Measurements from ENCODE around the gene SOAT2.

Gene SOAT2

DNA sequence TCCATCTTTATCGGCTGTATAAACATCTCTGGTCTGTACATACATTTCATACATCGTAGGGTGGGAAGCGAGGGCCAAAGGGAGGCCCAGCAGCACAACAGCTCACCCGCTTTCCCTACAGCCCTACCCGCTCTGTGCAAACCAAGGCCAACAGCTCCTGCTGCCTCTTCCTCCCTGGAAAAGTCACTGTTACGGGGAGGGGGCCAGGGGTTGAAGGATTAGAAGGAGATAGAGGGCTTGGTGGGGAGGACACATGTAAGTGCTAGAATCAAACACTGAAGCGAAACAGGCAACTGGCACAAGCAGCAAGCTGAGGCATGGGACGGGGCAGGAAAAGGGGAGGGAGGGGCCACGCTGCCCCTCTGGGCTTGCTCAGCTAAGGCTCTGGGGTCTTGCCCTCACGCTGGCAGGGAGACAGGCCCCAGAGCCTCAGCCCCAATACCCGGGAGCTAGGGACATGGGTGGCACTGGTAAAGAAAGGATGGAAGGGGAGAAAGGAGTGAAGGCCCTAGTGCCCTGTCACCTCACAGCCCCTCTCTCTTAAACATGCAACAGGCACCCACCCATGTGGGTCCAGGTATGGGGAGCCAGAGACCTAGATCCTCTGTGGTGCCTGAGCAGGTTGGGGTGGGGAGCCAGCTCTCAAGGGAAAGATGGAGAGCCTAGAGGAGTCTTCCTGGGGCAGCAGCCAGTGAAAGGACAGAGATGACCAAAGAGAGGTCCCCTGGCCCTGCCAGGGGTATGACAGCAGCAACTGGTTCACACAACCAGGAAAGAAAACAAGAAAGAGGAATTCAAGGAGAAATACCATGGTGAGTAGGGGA is 38.5 kb upstream of the SOAT2 start:
- DNase-seq (ENCODE audit: low spot score) = no peak

DNA sequence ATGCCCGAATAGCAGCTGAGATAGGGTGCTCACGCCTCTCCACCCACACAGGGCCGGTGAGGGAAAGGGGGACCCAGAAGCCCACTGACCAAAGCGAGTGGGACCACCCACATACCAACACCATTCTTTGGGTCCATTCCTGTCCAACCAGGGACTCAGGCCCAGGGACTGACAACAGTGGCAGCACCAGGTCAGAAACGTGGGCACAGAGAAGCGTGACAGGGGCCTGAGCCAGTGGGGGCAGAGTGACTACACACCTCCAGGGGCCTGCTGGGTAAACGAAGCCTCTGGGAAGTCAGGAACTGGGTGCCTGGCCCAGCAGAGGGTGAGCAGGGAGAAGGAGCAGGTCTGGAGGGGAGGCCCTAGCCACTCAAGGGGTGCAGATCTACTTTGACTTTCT is 37.8 kb upstream of the SOAT2 start:
- no peak for DNase-seq (ENCODE audit: low spot score)

DNA sequence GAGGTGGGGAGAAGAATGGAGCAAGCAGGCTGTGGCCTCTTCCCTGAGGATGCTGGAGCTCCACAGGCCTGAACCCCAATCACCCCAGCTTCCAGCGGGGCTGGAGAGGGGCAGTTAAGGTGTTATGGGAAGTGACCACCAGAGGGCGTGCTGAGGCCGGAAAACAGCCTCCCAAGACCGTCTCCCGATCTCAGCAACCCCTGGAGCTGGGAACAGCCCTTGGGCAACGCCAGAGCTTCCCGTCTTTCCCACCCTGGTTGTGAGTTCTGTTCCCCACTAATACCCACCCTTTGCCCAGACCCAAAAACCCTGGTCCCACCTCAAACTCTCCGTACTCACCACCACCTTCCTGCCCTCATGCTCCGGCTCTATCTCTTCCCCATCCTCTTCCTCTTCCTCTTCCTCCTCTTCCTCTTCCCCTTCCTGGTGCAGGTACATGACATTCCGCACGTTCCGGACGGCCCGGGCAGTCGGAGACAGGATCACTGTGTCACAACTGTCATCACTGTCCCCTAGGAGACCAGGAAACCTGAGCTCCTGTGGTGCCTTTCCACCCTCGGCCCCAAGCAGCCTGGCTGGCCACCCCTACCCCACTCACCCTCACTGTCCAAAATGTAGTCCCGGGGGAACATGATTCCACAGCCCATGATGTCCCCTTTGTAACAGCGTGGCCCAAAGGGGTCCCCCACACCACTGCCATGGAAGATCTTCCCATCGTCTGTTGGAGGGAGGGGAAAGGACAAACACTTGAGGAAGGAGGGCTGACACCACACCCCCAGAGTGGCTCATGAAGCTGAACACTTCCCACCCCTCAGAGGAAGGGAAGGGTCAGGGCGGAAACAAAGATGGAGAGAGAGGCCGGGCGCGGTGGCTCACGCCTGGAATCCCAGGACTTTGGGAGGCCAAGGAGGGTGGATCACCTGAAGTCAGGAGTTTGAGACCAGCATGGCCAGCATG is 37.0 kb upstream of the SOAT2 start:
- DNase-seq (ENCODE audit: low spot score) = peak; percentile 92

DNA sequence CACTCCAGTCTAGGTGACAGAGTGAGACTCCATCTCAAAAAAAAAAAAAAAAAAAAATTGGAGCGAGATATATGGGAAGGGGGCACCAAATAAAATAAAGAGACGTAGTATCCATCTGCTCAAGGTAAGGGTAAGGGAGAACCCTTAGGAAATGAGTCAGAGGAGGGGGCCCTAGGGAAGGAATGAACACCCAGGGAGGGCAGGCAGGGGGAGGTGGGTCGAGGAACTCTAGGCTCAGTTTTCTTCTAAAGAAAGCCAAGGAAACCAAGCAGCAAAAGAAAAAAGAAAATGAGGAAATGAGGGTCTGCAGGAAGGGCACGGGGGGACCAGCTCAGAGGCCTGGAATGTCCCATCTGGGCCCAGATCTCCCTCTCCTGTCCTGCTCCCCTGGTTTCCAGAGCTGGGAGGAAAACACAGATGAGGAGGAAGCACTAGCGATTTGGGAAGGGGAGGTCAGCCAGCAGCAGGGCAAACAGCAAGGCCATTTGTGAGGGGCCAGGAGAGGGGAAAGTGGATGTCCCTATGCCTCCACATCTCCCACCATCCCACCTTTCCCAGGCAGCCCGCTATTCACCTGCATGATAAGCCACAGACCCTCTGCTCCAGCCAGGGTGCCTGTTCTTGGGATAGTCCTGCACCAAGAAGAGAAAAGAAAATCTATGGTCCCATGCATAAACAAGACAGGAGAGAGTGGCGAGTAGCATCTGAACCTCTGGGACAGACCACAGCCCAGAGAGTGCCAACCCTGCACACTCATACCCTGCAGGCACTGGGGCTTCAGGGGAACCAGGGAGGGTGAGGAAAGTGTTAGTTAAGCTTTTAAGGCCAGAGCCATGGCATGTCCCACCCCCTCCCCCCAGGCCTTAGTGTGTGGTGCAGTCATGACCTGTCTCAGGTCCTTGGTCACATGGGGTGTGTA is 36.0 kb upstream of the SOAT2 start:
- DNase-seq (ENCODE audit: low spot score) = no peak

DNA sequence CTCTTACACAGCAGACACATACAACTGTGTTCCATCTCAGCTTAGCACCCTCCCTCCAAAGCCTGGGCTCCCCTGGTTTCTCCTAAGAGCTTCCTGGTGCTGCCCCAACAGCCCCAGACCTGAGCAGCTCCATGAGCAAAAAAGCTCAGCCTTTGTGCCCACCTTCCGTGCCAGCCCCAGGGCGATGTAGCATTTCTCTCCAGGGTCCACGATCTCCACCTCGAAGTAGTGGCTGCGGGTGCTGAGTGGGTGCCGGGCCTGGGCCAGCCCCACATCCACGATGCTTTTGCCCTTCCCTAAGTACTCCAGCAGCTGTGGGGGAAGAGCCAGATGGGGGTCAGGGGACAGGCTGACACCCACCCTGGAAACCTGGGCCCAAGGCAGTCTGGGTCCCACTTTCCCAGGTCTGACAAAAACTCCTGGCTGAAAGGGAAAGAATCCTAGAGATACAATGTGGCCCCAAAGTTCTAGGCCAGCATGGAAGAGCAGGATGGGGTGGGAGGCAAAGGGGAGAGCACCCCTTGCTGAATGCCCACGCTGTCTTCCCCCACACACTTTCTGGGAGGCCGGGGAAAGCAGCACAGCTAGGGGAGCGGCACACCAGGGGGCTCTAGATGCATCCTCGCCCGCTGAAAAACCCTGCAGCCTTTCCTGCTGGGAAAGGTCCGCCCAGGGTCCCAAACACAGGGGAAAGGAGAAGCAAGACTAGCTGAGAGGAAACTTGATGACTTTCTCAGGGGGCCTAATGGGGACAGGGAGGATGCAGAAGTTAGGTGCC is 35.1 kb upstream of the SOAT2 start:
- no peak for DNase-seq (ENCODE audit: low spot score)

DNA sequence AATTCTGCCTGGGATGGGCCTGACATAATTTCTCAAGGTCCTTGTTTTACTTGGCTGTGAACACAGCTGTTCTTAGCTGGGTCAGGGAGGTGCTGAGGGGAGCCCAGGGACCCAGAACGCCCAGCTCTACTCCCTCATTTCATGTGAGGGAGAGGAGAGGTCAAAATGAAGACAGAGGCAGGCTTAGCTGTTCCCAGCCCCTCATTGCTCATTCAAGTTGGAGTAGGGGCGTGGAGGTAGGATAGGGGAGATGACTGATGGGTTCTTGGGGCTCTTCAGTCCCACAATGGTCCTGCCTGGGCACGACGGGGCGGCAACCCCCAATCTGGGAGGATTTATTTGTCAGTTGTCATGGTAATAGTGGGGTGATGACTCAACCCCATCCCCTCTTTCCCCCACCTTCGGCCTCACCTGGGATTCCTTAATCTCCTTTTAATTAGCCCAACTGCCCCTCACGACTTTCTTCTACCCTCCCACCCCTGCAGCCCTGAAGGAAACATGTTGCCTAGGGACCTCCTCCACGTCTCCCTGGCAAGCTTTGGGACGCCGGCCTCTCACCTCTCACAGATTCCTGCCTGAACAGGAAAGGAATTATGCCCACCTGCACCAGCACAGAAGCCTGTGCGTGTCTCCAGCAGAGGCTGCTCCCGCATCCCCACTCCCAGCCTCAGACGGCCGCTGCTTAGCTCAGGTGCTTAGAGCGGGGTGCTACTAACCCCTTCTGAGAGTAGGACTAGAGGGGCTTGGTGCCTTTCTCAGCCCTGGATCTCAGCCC is 34.3 kb upstream of the SOAT2 start:
- no peak for DNase-seq (ENCODE audit: low spot score)

DNA sequence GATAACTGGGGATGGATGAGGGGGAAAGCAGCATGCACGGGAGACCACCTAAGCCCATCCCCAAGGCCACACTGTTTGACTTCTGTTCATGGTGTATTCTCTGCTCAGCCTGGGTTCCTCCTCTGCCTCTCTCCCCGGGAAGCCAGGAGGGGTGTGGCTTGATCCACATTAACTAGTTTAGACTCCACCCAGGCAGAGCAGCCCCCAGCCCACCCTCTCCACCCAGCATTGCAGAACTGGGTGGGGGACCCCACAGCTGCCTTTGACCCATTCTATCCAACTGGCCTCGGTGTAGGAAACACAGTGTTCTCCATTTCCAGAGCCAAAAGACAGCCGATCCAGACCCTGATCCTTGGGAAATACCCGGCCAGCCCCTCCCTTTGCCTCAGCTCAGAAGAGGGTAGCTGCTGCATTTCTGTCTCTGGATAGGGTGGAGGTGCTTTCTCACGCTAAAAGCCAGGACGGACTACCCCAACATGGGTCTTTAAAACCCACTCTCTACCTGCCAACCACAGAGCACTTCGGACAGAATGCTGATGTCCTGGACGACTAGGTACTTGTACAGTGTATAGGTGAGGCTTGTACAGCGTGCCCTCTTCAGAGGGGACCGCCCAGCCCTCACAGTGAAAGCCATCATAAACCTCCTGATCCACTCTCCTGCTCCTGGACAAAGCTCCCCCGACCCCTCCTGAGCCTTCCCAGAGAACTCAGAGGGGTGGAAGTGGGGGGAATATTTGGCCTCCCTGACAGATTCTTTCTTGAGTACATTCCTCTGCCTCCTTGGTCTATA is 33.5 kb upstream of the SOAT2 start:
- no peak for DNase-seq (ENCODE audit: low spot score)

DNA sequence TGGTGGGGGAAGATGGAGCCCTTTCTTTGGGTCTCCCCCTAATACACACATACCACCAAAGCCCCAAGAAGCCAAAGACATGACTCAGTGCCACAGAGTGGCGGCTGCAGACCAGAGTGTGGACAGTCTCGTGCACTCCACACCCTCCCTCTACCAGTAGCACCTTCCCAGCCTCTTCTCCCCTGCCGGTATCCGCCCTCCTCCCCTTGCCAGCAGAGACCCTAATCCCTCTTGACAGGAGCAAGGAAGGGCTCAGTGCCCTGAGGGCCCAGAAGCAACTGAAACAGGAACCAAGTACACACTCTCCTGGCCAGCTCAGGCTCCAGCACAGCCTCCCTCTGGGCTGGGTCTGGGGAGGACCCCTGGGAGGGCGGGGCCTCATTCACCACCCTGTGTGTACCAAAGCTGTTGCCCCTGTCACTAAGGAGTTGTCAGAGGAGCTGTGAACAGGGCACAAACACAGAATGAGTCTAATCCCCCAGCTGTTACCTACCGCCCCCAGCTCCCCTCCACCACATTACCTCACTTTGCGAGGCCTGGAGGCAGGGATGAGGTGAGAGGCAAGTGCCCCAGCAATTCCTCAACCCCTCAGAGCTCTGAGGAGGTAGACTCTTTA is 32.3 kb upstream of the SOAT2 start:
- no peak for DNase-seq (ENCODE audit: low spot score)

DNA sequence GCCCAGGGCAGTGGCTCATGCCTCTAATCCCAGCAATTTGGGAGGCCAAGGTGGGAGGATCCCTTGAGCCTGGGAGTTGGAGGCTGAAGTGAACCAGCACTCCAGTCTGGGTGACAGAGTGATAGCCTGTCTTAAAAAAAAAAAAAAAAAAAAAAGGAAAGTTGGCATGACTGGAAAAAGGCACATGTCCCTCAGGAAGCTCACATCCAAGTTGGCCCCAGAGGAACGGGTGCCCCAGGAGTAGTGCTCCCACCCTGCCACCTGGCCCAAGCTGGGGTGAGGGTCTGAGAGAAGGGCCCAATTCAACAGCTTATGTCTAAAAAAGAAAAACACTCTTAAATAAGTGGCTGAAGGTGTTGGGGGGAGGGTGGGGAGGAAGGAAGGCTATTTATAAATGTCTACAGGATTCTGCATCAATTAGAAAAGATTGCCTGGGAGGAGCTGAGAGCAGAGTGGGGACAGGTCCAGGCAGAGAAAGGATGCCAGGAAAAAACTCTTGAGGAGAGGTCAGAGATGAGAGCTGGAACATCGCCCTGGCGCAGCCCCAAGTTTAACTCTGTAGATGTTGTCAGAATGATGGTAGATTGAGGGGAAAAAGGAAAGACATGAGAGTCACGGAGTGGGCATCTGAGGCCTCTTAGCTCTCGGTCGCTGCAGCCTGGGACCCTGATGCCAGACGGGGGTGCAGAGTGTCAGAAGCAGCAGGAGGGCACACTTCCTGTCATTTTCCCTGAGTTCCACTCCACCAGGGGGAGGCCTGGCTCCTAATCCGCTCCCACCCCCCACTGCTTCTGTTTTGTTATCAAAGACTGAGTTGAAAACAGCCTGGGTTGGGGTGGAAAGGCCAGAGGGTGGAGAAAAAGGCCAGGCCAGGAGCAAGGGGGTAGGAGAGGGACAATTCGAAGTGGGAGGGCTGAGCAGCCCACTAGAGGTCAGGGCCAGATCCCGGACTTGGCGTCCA is 31.4 kb upstream of the SOAT2 start:
- no peak for DNase-seq (ENCODE audit: low spot score)

DNA sequence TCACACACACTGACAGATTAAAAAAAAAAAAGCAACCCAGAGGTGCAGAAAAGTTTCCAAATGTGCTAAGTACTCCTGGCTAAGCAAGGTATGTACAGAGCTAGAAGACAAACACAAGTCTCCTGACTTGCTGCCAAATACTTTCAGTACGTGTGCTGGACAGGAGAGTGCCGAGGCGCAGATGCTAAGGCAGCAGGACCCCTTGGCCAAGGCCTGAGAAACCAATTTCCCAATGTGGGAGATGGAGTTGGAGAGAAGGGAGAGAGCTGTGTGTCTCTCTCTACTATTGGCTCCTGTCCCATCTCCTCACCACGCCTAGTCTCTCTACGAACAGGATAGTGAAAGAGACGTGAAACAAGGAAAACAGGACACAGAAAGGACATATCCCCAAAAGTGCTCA is 29.4 kb upstream of the SOAT2 start:
- no peak for DNase-seq (ENCODE audit: low spot score)

DNA sequence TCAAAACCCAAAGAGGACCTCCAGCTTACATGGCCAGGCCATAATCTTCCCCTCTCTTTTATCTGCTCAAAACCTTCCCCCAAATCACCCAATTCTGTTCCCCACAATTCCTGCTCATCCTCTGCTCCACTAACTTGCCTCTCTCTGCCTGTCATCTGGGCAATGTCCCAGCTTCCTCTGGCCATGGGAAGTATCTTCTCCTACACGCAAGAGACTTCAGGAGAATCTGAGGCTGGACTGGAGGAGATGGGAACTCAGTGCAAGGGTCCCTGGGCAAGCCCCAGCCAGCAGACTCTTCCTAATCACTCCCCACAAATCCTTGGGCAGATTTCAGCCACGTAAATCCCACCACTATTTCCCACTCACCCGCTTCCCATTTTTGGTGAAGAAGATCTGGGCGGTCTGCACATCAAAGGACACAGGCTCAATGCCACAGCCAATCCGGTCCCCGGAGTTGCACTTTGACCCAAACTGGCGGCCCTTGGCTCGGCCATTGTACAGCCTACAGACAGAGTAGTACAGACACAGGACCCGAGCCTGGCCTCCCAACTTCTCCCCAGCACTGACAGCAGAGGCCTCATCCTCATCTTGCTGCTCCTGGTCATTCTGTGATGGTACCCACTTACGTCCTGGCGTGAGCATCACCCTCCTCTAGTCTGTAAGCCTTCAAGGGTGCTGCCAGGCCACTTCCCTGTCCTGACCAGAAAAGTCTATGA is 28.8 kb upstream of the SOAT2 start:
- no peak for DNase-seq (ENCODE audit: low spot score)

DNA sequence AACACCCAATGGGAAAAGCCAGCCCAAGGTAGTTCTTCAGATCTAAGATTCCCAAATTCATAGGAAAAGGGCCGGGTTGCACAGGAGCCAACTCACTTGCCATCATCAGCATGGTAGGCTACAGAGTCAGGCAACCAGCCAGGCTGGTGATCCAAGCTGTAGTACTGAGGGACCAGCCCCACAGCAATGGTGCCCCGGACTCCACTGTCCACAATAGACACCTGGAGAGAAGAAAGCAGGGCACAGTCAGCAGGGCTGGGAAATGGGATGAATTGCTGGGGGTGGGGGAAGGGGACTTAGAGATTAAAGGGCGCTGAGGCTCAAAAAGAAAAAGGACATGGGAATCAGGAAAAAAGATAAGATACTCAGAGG is 28.3 kb upstream of the SOAT2 start:
- no peak for DNase-seq (ENCODE audit: low spot score)

DNA sequence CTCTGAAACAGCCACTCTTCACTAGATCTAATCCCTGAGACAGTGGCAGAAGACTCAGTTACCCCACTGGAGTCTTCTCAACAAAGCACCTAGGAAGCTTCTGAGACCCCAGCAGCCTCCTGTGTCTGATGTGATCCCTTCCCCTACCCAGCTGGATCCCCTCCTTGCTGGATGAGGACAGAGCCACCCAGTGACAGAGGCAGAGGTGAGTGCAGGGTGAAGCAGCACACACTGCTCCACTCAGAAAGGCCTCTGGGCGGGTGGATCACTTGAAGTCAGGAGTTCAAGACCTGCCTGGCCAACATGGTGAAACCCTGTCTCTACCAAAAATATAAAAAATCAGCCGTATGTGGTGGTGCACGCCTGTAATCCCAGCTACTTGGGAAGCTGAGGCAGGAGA is 26.8 kb upstream of the SOAT2 start:
- no peak for DNase-seq (ENCODE audit: low spot score)

DNA sequence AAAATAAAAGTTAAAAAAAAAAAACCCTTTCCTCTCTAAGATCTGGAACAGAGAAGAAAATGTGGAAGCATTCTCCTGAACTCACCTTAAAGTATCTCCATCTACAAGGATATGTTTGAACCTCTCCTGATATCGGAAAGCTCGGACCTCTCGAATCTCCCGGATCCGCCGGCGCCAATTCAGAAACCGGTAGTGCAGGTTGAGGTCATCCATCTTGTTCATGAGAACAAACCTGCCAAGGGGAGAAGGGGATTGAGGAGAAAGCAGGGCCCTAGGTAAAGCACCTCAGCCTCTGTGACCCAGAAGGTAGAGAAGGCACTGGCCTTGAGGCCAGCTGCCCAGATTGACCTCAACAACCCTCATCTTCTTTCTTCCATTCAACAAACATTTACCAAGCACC is 26.3 kb upstream of the SOAT2 start:
- no peak for DNase-seq (ENCODE audit: low spot score)

DNA sequence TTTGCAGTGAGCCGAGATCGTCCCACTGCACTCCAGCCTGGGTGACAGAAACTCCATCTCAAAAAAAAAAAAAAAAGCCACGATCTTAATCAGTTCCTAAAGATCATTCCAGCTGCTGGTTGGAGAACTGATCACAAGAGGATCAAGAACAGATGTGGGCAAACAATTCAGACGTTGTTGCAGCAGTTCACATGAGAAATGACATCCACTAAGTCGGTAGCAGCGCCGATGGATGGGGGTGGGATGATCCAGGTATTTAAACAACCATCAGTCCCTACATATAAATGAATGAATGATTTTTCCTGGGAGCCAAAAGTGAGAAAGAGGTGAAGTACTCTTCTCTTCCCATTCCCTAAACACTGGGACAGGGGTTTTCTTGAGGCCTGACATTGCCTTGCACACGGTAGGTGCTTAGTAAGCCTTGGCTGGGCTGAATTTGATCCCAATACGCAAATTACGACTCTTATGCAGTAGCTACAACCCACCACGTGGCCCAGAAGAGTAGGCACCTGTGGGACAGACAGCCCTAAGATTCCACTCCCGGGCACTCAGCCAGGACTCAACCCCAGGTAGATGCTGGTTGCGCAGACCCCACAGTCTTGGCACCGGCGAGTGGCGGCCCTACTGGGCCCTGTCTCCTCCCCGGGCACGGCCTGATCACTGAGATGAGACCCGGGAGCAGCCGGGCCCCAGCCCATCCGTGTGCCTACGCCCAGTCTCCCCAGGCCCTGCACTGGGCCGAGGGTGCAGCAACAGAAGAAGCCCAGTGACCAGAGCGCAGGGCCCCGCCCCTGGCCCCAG is 24.7 kb upstream of the SOAT2 start:
- no peak for DNase-seq (ENCODE audit: low spot score)
